ENCODE results near the gene GNG2. TPM values are rescaled to one million over a fixed set of nuclear protein-coding genes. Genes with fewer than 3 reads are reported as not detected.

The GNG2 gene
- total RNA-seq, 2 donors from 2014 or later = 6.2 to 6.6 TPM

GRCh38 chr14:52002542-52002941 lies 142.1 kb downstream of the GNG2 start:
- Histone ChIP-seq H3K36me3 (replicated peaks in 1 of 2; ENCODE audit: insufficient read depth in 1 of 2, low read depth in 2 of 2) (peaks cover 0 to 22% of the 10 kb centered on the region in 2 donors), H3K27me3 (no peaks in the 10 kb centered on the region), H3K27ac (peak overlapping the region in 3 of 4 donors; percentile 32 to 62 (median 44)), H3K4me1 (peaks cover 24% of the 10 kb centered on the region), H3K9me3 (no peaks in the 10 kb centered on the region), H3K4me3 (no peak overlapping the region)
- DNase-seq (no peak), ATAC-seq (no peak)
- 64 to 72% methylated on average over 4 of the region's 4 CpGs for WGBS, 2 donors
- intact Hi-C loops (cut with DNase I) = no loop called here
- no peak for TF ChIP-seq CTCF (IDR thresholded peaks at IDR 0.05)
- no peak for TF ChIP-seq POLR2A (IDR thresholded peaks at IDR 0.05)

GRCh38 chr14:52003324-52003723 lies 142.9 kb downstream of the GNG2 start:
- no peak for TF ChIP-seq POLR2A (IDR thresholded peaks at IDR 0.05)
- TF ChIP-seq CTCF (IDR thresholded peaks at IDR 0.05) = no peak
- H3K36me3 ChIP-seq (replicated peaks in 1 of 2; ENCODE audit: insufficient read depth in 1 of 2, low read depth in 2 of 2) = peaks cover 0 to 24% of the 10 kb centered on the region in 2 donors
- H3K9me3 ChIP-seq = no peaks in the 10 kb centered on the region
- ATAC-seq = peak; percentile 93
- peak overlapping the region; percentile 33 to 68 (median 53) for H3K27ac ChIP-seq
- no peak overlapping the region for H3K4me3 ChIP-seq
- intact Hi-C loops (cut with DNase I) = no loop called here
- WGBS, 2 donors = 53% methylated on average over 3 of the region's 3 CpGs
- no peaks in the 10 kb centered on the region for H3K27me3 ChIP-seq
- no peak for DNase-seq
- H3K4me1 ChIP-seq = peaks cover 24% of the 10 kb centered on the region

GRCh38 chr14:52005625-52006024 lies 145.2 kb downstream of the GNG2 start:
- intact Hi-C loops (cut with DNase I) = no loop called here
- no peak for TF ChIP-seq CTCF (IDR thresholded peaks at IDR 0.05)
- H3K27ac ChIP-seq = no peak overlapping the region
- no peaks in the 10 kb centered on the region for H3K9me3 ChIP-seq
- WGBS, 2 donors = 45 to 57% methylated on average over 2 of the region's 2 CpGs
- H3K4me1 ChIP-seq = peaks cover 24% of the 10 kb centered on the region
- ATAC-seq = no peak
- DNase-seq = no peak
- peaks cover 0 to 21% of the 10 kb centered on the region in 2 donors for H3K36me3 ChIP-seq (replicated peaks in 1 of 2; ENCODE audit: insufficient read depth in 1 of 2, low read depth in 2 of 2)
- H3K4me3 ChIP-seq = no peak overlapping the region
- H3K27me3 ChIP-seq = no peaks in the 10 kb centered on the region

- TF ChIP-seq CTCF (IDR thresholded peaks at IDR 0.05) (no peak), POLR2A (IDR thresholded peaks at IDR 0.05) (no peak)
- DNase-seq (no peak), ATAC-seq (no peak)
- no peaks in the 10 kb centered on the region for H3K27me3 ChIP-seq
- intact Hi-C loops (cut with DNase I) = no loop called here
- peaks cover 24% of the 10 kb centered on the region for H3K4me1 ChIP-seq
- H3K27ac ChIP-seq = no peak overlapping the region
- peaks cover 0 to 21% of the 10 kb centered on the region in 2 donors for H3K36me3 ChIP-seq (replicated peaks in 1 of 2; ENCODE audit: insufficient read depth in 1 of 2, low read depth in 2 of 2)
- 90 to 97% methylated on average over 3 of the region's 3 CpGs for WGBS, 2 donors
- H3K4me3 ChIP-seq = no peak overlapping the region
- no peaks in the 10 kb centered on the region for H3K9me3 ChIP-seq
Observed at GRCh38 chr14:52006361-52006760, 145.9 kb downstream of the GNG2 start.

- Histone ChIP-seq H3K4me1 (peaks cover 24% of the 10 kb centered on the region), H3K36me3 (replicated peaks in 1 of 2; ENCODE audit: insufficient read depth in 1 of 2, low read depth in 2 of 2) (peaks cover 0 to 20% of the 10 kb centered on the region in 2 donors), H3K27ac (no peak overlapping the region), H3K27me3 (no peaks in the 10 kb centered on the region), H3K9me3 (no peaks in the 10 kb centered on the region), H3K4me3 (no peak overlapping the region)
- ATAC-seq = no peak
- no peak for TF ChIP-seq CTCF (IDR thresholded peaks at IDR 0.05)
- TF ChIP-seq POLR2A (IDR thresholded peaks at IDR 0.05) = no peak
- WGBS, 2 donors = 90 to 93% methylated on average over 1 of the region's 1 CpG
- no peak for DNase-seq
- intact Hi-C loops (cut with DNase I) = no loop called here
Observed at GRCh38 chr14:52007211-52007610, 146.8 kb downstream of the GNG2 start.

All from body of pancreas (tissue), 4 donors.